PC-3 (cell line): ENCODE measurements around the gene OR2L13. TPM values are rescaled to one million over a fixed set of nuclear protein-coding genes. Genes with fewer than 3 reads are reported as not detected.
"Not testable (repeated sequence)": the region's sequence is repeated elsewhere in the genome, so short reads cannot be mapped to it uniquely, and the experiment has no call there.

ENCODE experiments used
- ATAC-seq: fragments of 200-7000 bp; cut with Tn5 transposase; 2 replicates; pipeline ENCODE4 v1.9.1; 2020; ENCODE audit warnings: mild to moderate bottlenecking, moderate library complexity
- BruUV-seq: library from RNA; stranded (reverse); fragments of 400-500 nt; replicated peaks from 2 replicates; lab custom pipeline; 2021; lab: Mats Ljungman, UMichigan
- CTCF ChIA-PET: fragments of 300-600 bp; sonication (Branson Sonifier 250); formaldehyde crosslinking; loops from one replicate; lab custom pipeline; 2022; ENCODE audit warnings: antibody characterized with exemption; lab: Charles Lee
- POLR2A ChIA-PET: fragments of 300-600 bp; sonication (Branson Sonifier 250); formaldehyde crosslinking; loops from one replicate; lab custom pipeline; 2022; ENCODE audit warnings: antibody characterized with exemption; ENCODE audit not compliant: unreplicated experiment; lab: Charles Lee
- DNase-seq: peaks from one replicate; pipeline ENCODE4 v3.0.0-alpha.2; 2015
- H2AFZ ChIP-seq: fragments of 300-600 bp; sonication (generic); 2 replicates; pipeline ENCODE4 v1.6.0; 2016; ENCODE audit warnings: antibody characterized with exemption, low read length
- H3F3A ChIP-seq: fragments of 300-600 bp; sonication (generic); one replicate; pipeline ENCODE4 v1.6.0; 2017; ENCODE audit warnings: antibody characterized with exemption, low read length, control low read depth, mild to moderate bottlenecking; ENCODE audit not compliant: unreplicated experiment
- H3K27ac ChIP-seq: fragments of 300-600 bp; sonication (generic); 2 replicates; pipeline ENCODE4 v1.5.1; 2016; ENCODE audit warnings: mild to moderate bottlenecking, low read length
- H3K27me3 ChIP-seq: fragments of 300-600 bp; sonication (generic); 2 replicates; pipeline ENCODE4 v1.6.1; 2016; ENCODE audit warnings: low read length, mixed read lengths
- H3K36me3 ChIP-seq: fragments of 300-600 bp; sonication (generic); 2 replicates; pipeline ENCODE4 v1.6.1; 2016; ENCODE audit warnings: low read depth, mixed run types, low read length, mixed read lengths
- H3K4me1 ChIP-seq: fragments of 300-600 bp; sonication (generic); 2 replicates; pipeline ENCODE4 v1.5.1; 2016; ENCODE audit warnings: low read length; ENCODE audit not compliant: insufficient read depth
- H3K4me2 ChIP-seq: fragments of 300-600 bp; sonication (generic); 2 replicates; pipeline ENCODE4 v1.6.0; 2016; ENCODE audit warnings: low read length
- H3K4me3 ChIP-seq: fragments of 300-600 bp; sonication (generic); 2 replicates; pipeline ENCODE4 v1.5.1; 2016; ENCODE audit warnings: mild to moderate bottlenecking, low read length, mixed read lengths
- H3K79me2 ChIP-seq: fragments of 300-600 bp; sonication (generic); 2 replicates; pipeline ENCODE4 v1.6.1; 2017; ENCODE audit warnings: low read length, mixed read lengths
- H3K9ac ChIP-seq: fragments of 300-600 bp; sonication (generic); 2 replicates; pipeline ENCODE4 v1.6.0; 2016; ENCODE audit warnings: mild to moderate bottlenecking, low read length
- H3K9me2 ChIP-seq: fragments of 300-600 bp; sonication (generic); replicated peaks from 2 replicates; pipeline ENCODE4 v1.6.1; 2016; ENCODE audit warnings: mixed run types, low read length, mixed read lengths
- H3K9me3 ChIP-seq: fragments of 300-600 bp; sonication (generic); 2 replicates; pipeline ENCODE4 v1.6.1; 2016; ENCODE audit warnings: low read length, mixed read lengths
- H4K20me1 ChIP-seq: fragments of 300-600 bp; sonication (generic); 2 replicates; pipeline ENCODE4 v1.6.1; 2016; ENCODE audit warnings: low read length, mixed read lengths
- CTCF ChIP-seq: fragments of 300-600 bp; sonication (generic); conservative IDR thresholded peaks from 2 replicates; pipeline ENCODE4 v1.5.1; 2017; ENCODE audit warnings: antibody characterized with exemption, low read depth, mild to moderate bottlenecking, low read length
- EZH2 ChIP-seq: fragments of 300-600 bp; sonication (generic); IDR thresholded peaks from one replicate; pipeline ENCODE4 v1.6.1; 2017; ENCODE audit warnings: antibody characterized with exemption, mild to moderate bottlenecking, low read length; ENCODE audit not compliant: unreplicated experiment
- EZH2phosphoT487 ChIP-seq: fragments of 300-600 bp; sonication (generic); IDR thresholded peaks from 2 replicates; pipeline ENCODE4 v1.6.1; 2018; ENCODE audit warnings: mild to moderate bottlenecking, antibody characterized with exemption, low read length, borderline replicate concordance
- intact Hi-C: fragments of 100-400 bp; cut with micrococcal nuclease; formaldehyde crosslinking; loops from 2 replicates; pipeline ENCODE4 v1.9.0; 2023
- total RNA-seq: library from RNA; depleted of rRNA; stranded (reverse); fragments of >200 nt; gene quantifications from 2 replicates; pipeline ENCODE4 v1.2.3, GENCODE V29; 2014

Gene OR2L13
- total RNA-seq, 1 experiment from 2014 or later: not detected

GRCh38 chr1:248055261-248055660 is 39.7 kb upstream of the OR2L13 start:
- peak; percentile 94 for ATAC-seq
- H3K4me3 ChIP-seq: no peak overlapping the region
- H3K4me1 ChIP-seq: 0 out of 2 replicates have a peak, but pooled peaks cover 3% of the 10 kb centered on the region
- DNase-seq: peak; percentile 87
- TF ChIP-seq EZH2 (no peak), CTCF (no peak), EZH2phosphoT487 (no peak)
- no TSS peak for BruUV-seq
- no peaks in the 10 kb centered on the region for H4K20me1 ChIP-seq
- intact Hi-C loops: loop anchor here (5.0 kb wide), 1 partner anchor 87 kb away; no protein-coding TSS in a partner anchor
- H3K27me3 ChIP-seq: no peaks in the 10 kb centered on the region
- POLR2A ChIA-PET: no interaction called here
- CTCF ChIA-PET: no interaction called here
- no peak overlapping the region for H3K9ac ChIP-seq
- no peak overlapping the region for H3K4me2 ChIP-seq
- H3F3A ChIP-seq: no peaks in the 10 kb centered on the region
- no peaks in the 10 kb centered on the region for H3K9me3 ChIP-seq
- H2AFZ ChIP-seq: no peak overlapping the region
- H3K9me2 ChIP-seq: no peaks in the 10 kb centered on the region
- no peaks in the 10 kb centered on the region for H3K36me3 ChIP-seq
- H3K79me2 ChIP-seq: no peaks in the 10 kb centered on the region
- H3K27ac ChIP-seq: no peak overlapping the region

GRCh38 chr1:248065071-248065470 is 29.9 kb upstream of the OR2L13 start:
- TF ChIP-seq EZH2phosphoT487 (no peak), EZH2 (no peak), CTCF (no peak)
- Histone ChIP-seq H3F3A (no peaks in the 10 kb centered on the region), H3K4me3 (no peak overlapping the region), H3K9ac (no peak overlapping the region), H3K79me2 (no peaks in the 10 kb centered on the region), H3K27me3 (no peaks in the 10 kb centered on the region), H3K9me3 (0 out of 2 replicates have a peak, but pooled peaks cover 3% of the 10 kb centered on the region), H4K20me1 (no peaks in the 10 kb centered on the region), H3K27ac (no peak overlapping the region), H2AFZ (no peak overlapping the region), H3K4me1 (peaks cover 6% of the 10 kb centered on the region; the same call in 1 of the 2 replicates), H3K9me2 (no peaks in the 10 kb centered on the region), H3K4me2 (no peak overlapping the region), H3K36me3 (no peaks in the 10 kb centered on the region)
- no TSS peak for BruUV-seq
- POLR2A ChIA-PET: no interaction called here
- CTCF ChIA-PET: no interaction called here
- intact Hi-C loops: no loop called here
- ATAC-seq (no peak), DNase-seq (no peak)

- TF ChIP-seq EZH2 (no peak), CTCF (no peak), EZH2phosphoT487 (no peak)
- Histone ChIP-seq H3K9me3 (0 out of 2 replicates have a peak, but pooled peaks cover 3% of the 10 kb centered on the region), H3F3A (no peaks in the 10 kb centered on the region), H4K20me1 (no peaks in the 10 kb centered on the region), H3K36me3 (no peaks in the 10 kb centered on the region), H2AFZ (no peak overlapping the region), H3K27me3 (no peaks in the 10 kb centered on the region), H3K4me2 (no peak overlapping the region), H3K27ac (no peak overlapping the region), H3K79me2 (no peaks in the 10 kb centered on the region), H3K9me2 (no peaks in the 10 kb centered on the region), H3K4me1 (peaks cover 6% of the 10 kb centered on the region; the same call in 1 of the 2 replicates), H3K4me3 (no peak overlapping the region), H3K9ac (no peak overlapping the region)
- ChIA-PET POLR2A (no interaction called here), CTCF (no interaction called here)
- intact Hi-C loops: no loop called here
- ATAC-seq (no peak), DNase-seq (no peak)
- no TSS peak for BruUV-seq
Observed at GRCh38 chr1:248065604-248066003, 29.4 kb upstream of the OR2L13 start.

- H3K27me3 ChIP-seq, POLR2A ChIA-PET, H3K79me2 ChIP-seq, H3K27ac ChIP-seq, H3F3A ChIP-seq, H3K4me3 ChIP-seq, H3K9me3 ChIP-seq, H3K4me1 ChIP-seq, H3K9me2 ChIP-seq, H2AFZ ChIP-seq, intact Hi-C loops, BruUV-seq, H3K4me2 ChIP-seq, CTCF ChIA-PET, ATAC-seq, DNase-seq, H4K20me1 ChIP-seq, H3K9ac ChIP-seq, H3K36me3 ChIP-seq: not testable (repeated sequence)
Observed at GRCh38 chr1:248083864-248084263, 11.1 kb upstream of the OR2L13 start.
